ENCODE data around the gene ZNF423. TPM values are rescaled to one million over a fixed set of nuclear protein-coding genes. Genes with fewer than 3 reads are reported as not detected.
A peak's percentile ranks its signal among the peaks of the same experiment; 100 is the strongest.

The ZNF423 gene
- total and polyA plus RNA-seq, 9 of the 15 experiments (the other 6 are each of a cell fraction or from before 2014, with no cell fraction given): not detected

DNA sequence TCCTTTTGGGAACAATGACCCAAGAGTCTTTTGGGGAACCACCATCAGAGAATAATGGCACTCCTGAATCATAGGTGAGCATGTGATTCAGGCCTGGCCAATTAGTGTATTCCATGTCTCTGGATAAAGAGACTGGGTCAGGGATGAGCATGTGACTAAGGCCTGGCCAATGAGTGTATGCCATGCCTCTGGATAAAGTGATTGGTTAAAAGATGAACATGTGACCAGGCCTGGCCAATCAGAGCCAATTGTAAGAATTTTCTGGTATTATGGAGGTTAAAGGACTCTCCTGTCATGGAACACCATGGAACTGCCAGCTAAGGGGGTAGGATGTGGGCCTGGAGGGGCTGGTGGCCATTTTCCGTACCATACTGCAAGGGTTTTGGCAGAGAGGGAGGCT, 288.0 kb downstream of the ZNF423 start (continued):
- TF ChIP-seq HDAC2 (IDR thresholded peaks at IDR 0.05): no peak
- TF ChIP-seq ZNF239 (CRISPR knock-in tag; IDR thresholded peaks at IDR 0.05): no peak
- peak; percentile 72 for TF ChIP-seq FOS (IDR thresholded peaks at IDR 0.05; ENCODE audit: extremely low read depth, insufficient read length)
- TF ChIP-seq RBM25 (IDR thresholded peaks at IDR 0.05; ENCODE audit: low read depth, low read length, severe bottlenecking): peak; percentile 45

DNA sequence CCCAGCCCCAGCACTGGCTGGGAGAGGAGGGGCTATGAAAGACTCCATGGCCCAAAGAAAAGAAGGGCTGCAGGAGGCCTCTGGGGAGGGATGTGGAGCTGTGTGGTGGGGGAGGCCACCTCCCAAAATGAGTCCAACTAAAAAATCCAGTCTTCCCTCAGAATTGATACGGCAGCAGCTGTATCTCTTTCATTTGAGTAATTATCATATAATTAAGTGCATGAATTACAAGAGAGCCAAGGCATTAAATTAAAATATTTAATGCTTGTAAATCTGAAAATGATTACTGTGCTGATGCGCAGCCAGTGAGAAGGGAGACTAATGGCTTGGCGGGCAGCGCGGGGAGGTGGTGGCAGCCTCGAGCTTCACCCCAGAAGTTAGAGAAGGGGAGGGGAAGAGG, 289.5 kb downstream of the ZNF423 start:
- DNase-seq (ENCODE audit: extremely low read depth in 1 of 4, low spot score in 3 of 4) (no peak), FAIRE-seq (no peak), ATAC-seq (no peak)
- 1% methylated on average over 6 of the region's 6 CpGs for WGBS (ENCODE audit: insufficient coverage, low coverage, missing lambda C conversion rate)
- Histone ChIP-seq H4K20me1 (replicated peaks; ENCODE audit: control insufficient read depth, insufficient read depth, low read length) (no peaks in the 10 kb centered on the region), H3K27me3 (ENCODE audit: control insufficient read depth in 2 of 2, insufficient read depth in 2 of 2, low read length in 2 of 2) (peaks cover 0 to 7% of the 10 kb centered on the region in 2 experiments; a peak in 1 of 5 replicates), H3K79me2 (ENCODE audit: control insufficient read depth, insufficient read depth, low read length) (no peaks in the 10 kb centered on the region), H3K9me3 (replicated peaks; ENCODE audit: control insufficient read depth, insufficient read depth, low read depth, low read length) (no peaks in the 10 kb centered on the region), H3K4me2 (ENCODE audit: insufficient read depth, low read length) (no peak overlapping the region), H3K27ac (ENCODE audit: extremely low read depth, low read depth, low read length) (no peak overlapping the region), H2AFZ (ENCODE audit: low read depth, low read length) (no peak overlapping the region), H3K36me3 (ENCODE audit: control insufficient read depth, insufficient read depth, low read length) (no peaks in the 10 kb centered on the region), H3K9me1 (ENCODE audit: control insufficient read depth, insufficient read depth, low read length) (no peaks in the 10 kb centered on the region), H3K4me3 (no peak overlapping the region), H3K4me1 (replicated peaks in 1 of 2; ENCODE audit: control insufficient read depth in 2 of 2, insufficient read depth in 2 of 2, low read length in 2 of 2) (no peaks in the 10 kb centered on the region), H3K9ac (ENCODE audit: insufficient read depth in 1 of 2, low read depth in 2 of 2, low read length in 2 of 2) (no peak overlapping the region)
- BruUV-seq (replicated peaks): no TSS peak
- ChIA-PET POLR2A (no interaction called here), CTCF (ENCODE audit: low intra/inter-chr PET ratio) (no interaction called here)
- intact Hi-C loops (cut with micrococcal nuclease): no loop called here
- TF ChIP-seq ZNF175 (CRISPR knock-in tag; IDR thresholded peaks at IDR 0.05; ENCODE audit: low read depth) (no peak), DPF2 (IDR thresholded peaks at IDR 0.05) (no peak), ZNF780A (CRISPR knock-in tag; IDR thresholded peaks at IDR 0.05) (no peak), ZNF766 (CRISPR knock-in tag; conservative IDR thresholded peaks at IDR 0.05) (no peak), HOXB6 (CRISPR knock-in tag; IDR thresholded peaks at IDR 0.05; ENCODE audit: borderline replicate concordance) (no peak), ZNF212 (CRISPR knock-in tag; IDR thresholded peaks at IDR 0.05) (no peak), YBX1 (IDR thresholded peaks at IDR 0.05) (no peak)
- TF ChIP-seq, protein P1, sequence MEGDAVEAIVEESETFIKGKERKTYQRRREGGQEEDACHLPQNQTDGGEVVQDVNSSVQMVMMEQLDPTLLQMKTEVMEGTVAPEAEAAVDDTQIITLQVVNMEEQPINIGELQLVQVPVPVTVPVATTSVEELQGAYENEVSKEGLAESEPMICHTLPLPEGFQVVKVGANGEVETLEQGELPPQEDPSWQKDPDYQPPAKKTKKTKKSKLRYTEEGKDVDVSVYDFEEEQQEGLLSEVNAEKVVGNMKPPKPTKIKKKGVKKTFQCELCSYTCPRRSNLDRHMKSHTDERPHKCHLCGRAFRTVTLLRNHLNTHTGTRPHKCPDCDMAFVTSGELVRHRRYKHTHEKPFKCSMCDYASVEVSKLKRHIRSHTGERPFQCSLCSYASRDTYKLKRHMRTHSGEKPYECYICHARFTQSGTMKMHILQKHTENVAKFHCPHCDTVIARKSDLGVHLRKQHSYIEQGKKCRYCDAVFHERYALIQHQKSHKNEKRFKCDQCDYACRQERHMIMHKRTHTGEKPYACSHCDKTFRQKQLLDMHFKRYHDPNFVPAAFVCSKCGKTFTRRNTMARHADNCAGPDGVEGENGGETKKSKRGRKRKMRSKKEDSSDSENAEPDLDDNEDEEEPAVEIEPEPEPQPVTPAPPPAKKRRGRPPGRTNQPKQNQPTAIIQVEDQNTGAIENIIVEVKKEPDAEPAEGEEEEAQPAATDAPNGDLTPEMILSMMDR (IDR thresholded peaks at IDR 0.05 in 2 of 3, conservative IDR thresholded peaks at IDR 0.05 in 1 of 3; ENCODE audit: insufficient read depth in 2 of 3, low read depth in 1 of 3, low read length in 3 of 3): no peak
- TF ChIP-seq, protein P2, sequence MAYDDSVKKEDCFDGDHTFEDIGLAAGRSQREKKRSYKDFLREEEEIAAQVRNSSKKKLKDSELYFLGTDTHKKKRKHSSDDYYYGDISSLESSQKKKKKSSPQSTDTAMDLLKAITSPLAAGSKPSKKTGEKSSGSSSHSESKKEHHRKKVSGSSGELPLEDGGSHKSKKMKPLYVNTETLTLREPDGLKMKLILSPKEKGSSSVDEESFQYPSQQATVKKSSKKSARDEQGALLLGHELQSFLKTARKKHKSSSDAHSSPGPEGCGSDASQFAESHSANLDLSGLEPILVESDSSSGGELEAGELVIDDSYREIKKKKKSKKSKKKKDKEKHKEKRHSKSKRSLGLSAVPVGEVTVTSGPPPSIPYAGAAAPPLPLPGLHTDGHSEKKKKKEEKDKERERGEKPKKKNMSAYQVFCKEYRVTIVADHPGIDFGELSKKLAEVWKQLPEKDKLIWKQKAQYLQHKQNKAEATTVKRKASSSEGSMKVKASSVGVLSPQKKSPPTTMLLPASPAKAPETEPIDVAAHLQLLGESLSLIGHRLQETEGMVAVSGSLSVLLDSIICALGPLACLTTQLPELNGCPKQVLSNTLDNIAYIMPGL (CRISPR knock-in tag; IDR thresholded peaks at IDR 0.05): no peak
- in situ Hi-C loops (cut with MboI): no loop called here
